HG03095 (cell line): Measurements from ENCODE around the gene NCOA7.
"Not testable (repeated sequence)": the region's sequence is repeated elsewhere in the genome, so short reads cannot be mapped to it uniquely, and the experiment has no call there.

Experiments used
- ATAC-seq: cut with Tn5 transposase; IDR thresholded peaks from one replicate; pipeline ENCODE4 v1.9.1; 2021; ENCODE audit warnings: moderate library complexity; ENCODE audit not compliant: unreplicated experiment

NCOA7 gene

DNA sequence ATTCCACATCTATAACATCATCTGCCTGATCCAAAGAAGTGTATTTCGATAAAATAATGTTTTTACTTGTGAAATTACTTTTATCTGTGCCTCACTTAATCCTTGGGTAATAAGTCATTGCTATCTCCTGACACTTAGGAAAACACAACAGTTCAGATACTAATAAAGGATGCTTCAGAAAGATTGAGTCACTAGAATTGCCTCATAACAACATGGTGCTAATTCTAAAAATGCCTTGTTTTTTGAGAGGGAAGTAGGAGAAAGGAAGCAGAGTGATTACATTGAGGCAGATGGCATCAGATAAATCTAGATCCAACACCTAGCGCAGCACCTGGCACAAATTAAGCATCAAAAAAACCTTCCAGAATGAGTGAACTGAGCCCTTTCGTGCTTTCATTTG lies 69.0 kb downstream of the NCOA7 start:
- ATAC-seq, result no peak

DNA sequence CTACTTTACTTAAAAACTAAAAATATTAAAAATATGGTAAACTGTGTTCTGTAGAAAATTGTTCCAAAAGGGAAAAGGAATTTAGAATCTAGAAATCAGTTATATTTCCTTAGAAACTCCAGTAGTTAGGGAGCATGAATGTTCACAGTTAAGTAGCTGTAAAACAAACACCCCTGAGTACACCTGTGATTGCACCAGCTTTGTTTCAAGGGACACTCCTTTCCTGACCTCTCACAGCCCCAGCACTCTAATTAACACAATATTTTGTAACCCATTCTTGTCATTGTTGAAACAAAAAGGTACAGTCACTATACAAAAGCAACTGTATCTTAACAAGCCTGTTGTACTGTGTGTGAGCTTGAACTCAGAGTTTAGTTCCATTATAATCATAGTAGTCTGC lies 72.3 kb downstream of the NCOA7 start:
- ATAC-seq, result no peak

DNA sequence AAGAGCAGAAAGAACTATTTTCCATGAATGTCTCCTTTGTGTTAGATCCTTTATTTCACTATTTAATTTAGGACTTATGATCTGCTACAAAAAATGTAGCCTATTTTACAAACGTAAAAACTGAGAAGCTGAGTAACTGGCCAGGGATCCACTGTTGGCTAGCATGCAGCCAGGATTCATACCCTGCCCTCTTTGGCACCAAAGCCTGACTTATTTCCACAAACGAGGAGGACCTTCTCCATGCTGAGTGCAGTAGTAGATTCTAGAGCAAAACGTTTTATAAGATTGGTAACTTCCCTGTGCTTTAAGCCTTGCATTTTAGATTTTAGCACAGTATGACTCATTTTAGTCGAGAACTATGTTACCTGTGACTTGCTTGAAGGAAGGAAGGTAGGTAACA lies 74.3 kb downstream of the NCOA7 start:
- ATAC-seq, result no peak

DNA sequence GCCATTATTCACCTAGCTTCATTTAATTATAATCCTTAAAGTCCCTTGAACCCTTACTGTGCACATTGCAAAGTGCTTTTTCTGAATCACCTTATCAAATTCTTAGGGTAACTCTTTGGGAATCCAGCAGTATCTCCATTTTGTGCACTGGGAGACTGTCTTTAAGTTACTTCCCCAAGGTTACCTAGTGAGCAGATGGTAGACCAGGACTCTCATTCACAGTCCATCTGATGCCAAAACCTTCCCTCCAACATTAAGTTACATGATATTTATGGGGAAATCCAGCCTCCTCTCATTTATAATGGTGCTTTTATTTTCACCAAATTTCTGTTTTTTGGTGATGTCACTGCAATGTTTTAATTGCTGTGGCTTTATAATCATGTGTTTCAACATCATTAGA lies 75.7 kb downstream of the NCOA7 start:
- ATAC-seq, result no peak

DNA sequence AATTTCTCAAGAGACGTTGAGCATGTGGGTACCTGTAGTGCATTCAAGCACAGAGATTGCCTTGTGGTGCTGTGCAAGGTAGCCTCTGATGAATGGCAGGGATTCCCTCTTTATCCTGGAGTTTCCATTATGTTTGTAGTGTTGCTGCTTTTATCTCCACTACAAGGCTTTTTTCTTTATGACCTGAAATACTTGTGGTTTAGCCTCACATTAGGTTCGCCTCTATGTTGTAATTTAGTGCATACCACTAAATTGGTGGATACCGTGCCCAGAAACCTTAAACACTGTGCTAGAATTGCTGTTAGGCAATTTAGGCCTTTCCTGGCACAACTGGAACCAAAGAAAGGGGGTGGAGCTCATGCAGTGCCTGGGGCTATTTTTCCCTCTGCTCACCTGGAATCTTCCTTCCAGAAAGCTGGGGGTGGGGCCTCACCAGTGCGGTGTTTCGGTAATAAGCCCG lies 76.8 kb downstream of the NCOA7 start:
- no peak for ATAC-seq

DNA sequence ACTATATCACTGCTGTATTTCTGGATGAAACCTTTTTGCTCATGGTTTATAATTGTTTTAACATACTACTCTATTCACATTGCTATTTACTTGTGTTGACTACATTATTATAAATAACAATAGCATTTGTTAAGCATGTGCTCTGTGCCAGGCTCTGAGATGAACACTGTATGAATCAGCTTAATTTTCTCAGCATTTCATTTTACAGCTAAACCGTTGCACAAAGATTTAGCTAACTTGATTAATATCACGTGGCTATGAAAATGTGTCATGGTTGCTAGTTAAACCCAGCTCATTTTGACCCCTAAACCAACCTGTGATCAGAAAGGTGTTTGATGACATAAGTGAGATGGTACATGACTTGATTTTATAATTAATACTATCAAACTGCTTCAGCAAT lies 77.5 kb downstream of the NCOA7 start:
- ATAC-seq, result no peak

DNA sequence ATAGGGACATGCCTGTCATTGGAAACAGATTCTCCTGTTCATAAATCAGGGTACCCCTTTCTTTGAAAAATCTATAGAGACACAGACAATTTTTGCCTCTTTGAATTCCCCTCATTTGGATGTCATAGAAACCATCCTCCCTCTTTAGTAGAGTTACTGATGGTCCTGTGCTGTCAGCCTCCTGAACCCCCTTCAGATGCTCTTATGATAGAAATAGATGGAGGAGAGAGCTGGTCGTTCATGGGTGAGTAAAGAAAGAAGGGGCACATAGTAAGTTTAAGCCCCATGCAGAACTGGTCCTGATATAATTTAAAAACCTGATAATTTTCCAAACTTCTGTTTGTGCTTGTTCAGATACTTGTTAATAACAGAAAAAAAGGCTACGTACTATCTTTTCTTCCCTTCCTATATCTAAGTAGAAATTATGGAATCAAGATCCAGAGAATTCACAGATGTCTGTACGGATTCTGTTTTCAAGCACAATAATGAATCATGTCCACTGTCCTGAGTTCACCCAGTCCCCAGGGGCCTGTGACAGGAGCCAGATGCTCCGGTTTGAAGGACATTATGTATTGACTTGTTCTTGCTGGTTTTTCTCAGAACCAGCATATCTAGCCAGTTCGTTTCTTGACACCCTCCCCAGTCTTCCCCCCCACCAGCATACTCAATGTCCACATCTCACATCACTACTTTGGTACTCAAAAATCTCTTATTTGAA lies 78.1 kb downstream of the NCOA7 start:
- ATAC-seq, result no peak

DNA sequence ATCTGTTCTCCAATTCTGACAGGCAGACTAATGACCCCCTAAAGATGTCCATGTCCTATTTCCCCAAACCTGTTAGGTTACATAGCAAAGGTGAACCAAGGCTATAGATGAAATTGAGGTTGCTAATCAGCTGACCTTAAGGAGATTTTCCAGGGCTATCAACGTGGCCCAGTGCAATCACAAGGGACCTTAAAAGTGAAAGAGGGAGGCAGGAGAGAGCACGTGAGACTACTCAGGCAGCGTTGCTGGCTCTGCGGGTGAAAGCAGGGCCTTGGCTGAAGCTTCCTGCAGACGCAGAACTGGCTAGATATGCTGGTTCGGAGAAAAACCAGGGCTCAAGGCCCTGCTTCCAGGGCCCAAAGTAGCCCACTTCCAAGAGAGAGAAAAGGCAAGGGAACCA lies 78.7 kb downstream of the NCOA7 start:
- ATAC-seq, result no peak

DNA sequence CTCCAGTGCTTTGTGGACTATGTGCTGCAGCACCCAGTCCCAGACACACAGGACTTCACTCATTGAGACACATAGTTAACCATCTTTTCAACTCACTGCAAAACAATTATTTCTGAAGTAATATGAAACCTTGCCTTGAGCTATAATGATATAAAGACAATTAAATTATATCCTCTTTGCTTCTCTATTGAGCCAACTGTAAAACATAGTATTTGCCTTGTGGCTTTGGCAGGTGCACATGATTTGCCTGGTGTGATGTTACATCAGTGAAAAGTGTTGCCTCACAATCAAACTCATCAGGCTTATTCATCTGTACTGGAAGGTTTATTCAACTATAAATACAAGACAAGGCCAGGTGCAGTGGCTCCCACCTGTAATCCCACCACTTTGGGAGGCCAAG lies 80.6 kb downstream of the NCOA7 start:
- ATAC-seq, result no peak

DNA sequence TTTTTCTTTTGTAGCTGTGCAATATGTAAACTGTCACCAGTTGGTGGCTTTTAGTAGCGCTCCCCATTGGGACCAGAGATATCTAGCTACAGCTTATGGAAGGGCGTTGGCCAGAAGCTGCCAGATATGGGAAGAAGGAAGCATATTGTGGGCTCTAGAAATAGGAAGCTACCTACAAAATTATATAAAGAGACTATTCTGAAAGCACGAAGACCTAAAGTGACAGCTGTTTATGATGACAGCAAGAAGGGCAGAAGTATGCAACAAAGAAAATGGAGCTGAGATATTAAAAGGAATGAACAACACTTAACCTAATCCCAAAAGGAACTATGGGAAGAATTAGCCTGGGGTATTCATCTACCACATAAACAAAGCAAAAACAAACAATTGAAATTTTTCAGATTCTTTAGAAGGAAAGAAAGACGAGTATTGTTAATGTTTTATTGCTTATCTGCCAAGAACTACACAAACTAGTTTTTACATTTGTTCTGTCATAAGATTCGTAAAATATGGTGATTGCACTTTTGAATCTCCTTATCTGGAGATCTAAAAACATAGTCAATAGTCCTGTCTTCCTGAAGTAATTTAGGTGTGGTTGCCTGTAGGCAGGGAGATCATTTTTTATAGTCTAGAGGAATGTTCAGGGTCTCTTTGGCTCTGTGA lies 81.6 kb downstream of the NCOA7 start:
- no peak for ATAC-seq

DNA sequence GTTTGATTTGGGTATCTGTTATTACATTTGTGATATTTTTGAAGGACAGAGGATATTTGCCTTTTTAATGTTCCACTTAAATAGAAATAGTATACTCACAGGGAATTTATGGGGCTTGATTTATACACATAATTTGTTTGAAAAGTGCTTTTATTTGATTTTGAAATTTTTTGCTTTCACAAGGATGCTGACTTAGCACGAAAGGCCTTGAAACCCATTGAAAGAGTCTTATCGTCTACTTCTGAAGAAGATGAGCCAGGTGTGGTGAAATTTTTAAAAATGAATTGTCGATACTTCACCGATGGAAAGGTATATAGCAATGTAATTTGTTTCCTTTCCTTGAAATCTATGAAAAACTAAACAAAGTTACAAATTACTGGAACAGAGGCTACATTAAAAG lies 91.5 kb downstream of the NCOA7 start:
- ATAC-seq, result no peak

DNA sequence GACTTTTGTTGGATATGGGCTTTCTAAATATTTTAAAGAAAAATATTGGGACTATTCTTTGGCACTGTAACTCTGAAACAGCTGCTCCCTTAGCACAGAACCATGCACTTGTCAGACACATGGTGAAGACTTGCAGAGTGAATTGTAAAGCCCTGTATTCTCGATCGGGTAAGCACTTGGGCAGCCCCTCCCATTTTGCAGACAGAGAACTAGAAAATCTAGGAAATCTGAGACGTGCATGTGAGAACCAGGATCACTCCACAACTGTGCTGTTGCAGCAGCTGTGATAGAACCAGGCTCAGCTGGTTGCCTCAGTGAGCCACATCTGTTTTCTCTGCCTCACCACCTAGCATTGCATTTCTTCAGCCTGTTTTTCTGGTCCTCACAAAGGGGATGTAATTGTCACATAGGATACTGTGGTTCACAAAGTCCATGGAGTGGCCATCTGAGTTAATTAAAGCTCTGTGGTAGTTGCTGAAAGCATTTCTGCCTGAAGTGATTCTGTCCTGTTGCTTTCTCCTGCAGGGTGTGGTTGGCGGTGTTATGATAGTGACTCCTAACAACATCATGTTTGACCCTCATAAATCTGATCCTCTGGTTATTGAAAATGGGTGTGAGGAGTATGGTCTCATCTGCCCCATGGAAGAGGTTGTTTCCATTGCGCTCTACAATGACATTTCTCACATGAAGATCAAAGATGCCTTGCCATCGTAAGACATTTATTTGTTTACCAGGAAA lies 94.0 kb downstream of the NCOA7 start:
- ATAC-seq, result no peak

DNA sequence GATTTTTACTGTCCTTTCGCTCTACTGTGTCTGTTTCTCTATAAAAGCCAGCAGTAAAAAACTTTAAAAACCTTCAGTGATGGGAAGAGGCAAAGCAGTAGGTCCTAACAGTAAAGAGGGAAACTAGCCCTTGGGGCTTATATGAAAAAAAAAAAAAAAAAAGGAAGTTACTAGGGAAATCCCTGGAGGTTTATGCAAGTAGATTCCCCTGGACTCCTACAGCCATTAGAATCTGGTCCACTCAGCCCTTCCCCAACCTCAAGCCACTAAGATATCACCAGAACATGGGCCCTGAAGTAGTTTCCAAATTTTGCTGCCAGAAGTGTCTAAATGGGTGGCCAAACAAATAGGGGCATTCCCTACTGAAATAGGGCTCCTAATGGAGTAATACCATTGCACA lies 95.3 kb downstream of the NCOA7 start:
- ATAC-seq, result no peak

DNA sequence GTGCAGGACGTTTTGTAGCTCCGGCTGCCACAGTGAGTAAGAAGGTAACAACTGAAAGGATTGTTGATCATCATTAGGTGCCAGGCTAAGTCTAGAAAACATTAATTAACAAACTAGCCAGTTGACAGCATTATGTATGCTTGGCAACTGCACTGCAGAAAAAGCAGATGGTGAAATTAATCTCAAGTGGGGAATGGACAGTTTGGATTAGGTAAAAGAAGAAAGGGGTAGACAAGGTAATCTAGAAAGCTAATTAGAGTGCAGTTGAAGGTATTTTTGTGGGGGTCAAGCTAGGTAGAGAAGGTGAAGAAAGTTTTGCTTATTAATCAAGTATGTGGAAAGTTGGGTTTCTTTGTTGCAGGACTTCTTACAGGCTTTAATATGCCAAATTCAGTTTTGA lies 96.2 kb downstream of the NCOA7 start:
- ATAC-seq, result no peak

DNA sequence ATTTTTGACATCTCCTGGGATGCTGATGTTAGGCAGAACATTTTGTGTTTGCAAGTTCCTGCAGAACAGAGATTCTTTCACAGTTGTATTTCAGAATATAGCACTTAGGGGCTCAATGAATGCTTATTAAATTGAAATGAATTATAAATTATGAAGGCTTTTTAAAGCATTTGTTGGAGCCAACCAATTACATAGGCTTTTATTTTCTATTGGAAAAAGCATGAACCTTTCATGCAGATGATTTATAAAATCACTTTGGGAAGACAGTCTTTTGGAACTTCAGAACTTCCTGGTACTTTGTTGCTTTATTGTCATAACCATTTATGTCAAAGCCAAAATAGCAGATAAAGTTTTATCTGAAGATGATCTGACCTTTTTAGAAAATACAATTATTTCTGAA lies 96.6 kb downstream of the NCOA7 start:
- ATAC-seq, result no peak

DNA sequence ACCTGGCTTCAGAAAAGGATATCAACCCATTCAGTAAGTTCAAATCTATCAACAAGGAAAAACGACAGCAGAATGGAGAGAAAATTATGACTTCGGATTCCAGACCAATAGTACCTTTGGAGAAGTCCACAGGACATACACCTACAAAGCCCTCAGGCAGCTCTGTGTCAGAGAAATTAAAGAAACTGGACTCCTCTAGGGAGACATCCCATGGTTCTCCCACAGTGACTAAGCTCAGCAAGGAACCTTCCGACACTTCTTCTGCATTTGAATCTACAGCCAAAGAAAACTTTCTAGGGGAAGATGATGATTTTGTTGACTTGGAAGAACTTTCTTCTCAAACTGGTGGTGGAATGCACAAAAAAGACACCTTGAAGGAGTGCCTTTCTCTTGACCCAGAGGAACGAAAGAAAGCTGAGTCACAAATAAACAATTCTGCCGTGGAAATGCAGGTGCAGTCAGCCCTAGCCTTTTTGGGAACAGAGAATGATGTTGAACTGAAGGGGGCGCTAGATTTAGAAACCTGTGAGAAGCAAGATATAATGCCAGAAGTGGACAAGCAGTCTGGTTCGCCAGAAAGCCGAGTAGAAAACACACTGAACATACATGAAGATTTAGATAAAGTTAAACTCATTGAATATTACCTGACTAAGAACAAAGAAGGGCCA lies 98.4 kb downstream of the NCOA7 start:
- ATAC-seq, result no peak

DNA sequence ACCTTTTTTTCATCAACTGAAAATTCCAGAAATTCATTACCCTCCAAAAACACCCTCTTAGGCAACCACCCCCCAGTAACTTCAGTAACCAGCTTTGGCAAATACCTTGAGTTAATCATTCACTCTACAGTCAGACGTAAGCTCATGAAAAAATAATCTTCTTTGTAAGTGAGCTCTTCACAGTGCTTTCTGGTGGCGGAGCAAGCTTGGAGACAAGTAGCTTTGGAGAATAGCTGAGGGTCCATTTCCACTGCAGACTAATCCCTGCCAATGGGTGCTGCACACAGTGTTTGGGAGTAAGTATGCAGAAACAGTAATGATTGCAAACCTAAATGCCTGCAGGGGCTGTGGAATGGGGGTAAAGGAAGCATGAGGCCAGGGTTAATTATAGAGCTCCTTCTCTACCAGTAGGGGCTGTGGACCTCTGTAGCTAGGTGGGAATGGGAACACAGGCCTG lies 109.0 kb downstream of the NCOA7 start:
- no peak for ATAC-seq

DNA sequence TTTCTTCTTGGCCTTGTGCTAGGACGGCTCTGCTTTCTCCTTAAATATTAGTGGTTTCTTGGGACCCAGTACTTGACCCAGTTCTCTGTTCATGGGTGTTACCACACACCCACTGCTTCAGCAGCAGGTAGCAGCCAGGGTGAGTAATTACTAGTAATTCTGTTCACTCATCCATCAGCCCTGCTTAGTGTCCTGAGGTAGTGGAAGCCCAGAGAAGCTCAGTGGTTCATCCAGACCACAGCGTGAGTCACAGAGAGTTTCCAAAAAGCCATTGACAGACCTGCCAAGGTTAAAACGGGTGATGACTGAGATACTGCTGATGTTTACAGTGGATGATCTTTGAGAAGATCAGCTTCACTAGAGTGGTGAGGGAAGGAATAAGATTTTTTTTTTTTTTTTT lies 114.1 kb downstream of the NCOA7 start:
- peak; percentile 62 for ATAC-seq

DNA sequence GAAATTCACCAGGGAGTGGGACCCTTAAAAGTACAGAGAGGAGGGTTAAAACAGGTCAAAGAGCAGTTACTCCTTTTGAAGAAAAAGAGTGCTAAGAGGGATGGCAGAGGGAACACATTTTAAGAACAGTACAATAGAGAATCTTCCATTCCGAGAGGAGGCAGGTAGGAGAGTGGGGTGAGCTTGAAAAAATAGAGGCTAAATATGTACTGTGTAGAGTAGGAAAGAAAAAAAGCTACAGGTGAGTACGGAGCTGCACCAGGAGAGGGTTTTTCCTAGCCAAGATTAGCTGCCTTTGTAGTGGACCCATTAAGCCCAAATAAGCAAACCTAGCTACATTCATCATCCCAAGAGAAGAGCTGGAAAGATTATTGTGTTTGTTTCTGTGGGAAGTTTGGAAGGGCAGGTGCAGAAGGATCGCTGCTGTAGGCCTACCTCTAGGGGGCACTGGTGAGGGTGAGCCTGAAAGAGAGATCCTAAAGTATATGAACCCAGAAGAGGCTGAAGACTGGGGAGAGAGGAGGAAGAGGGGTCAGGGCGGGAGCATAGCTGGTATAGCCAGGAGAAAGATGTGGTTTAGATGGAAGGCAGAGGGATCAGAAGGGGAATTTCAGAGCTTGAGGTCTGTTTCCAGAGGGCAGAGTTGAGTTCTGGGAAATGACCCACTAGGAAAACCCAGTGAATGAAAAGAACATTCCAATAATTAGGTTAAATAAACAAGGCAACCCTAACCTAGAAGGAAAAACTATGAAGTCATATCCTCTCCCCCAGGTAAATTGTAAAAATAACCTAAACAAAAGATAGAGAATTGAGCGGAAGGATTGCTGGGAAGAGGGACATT lies 115.6 kb downstream of the NCOA7 start:
- ATAC-seq, result no peak

DNA sequence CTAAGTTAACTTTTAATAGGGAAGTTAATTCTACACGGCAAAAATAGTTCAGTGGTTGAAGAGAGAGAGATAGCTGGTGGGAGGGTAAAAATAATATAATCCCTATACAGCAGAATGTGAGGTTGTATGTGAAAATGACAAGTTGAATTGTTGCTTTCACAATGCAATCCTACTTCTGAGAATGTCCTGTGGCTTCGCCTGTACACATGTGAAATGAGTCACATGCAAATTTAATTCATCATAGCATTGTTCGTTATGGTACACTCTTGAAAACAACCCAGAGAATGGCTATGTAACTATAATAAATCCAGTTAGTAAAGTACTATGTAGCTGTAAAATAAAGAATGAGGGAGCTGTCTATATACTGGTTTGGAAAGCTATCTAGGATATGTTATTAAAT lies 119.8 kb downstream of the NCOA7 start:
- ATAC-seq, result peak; percentile 96

DNA sequence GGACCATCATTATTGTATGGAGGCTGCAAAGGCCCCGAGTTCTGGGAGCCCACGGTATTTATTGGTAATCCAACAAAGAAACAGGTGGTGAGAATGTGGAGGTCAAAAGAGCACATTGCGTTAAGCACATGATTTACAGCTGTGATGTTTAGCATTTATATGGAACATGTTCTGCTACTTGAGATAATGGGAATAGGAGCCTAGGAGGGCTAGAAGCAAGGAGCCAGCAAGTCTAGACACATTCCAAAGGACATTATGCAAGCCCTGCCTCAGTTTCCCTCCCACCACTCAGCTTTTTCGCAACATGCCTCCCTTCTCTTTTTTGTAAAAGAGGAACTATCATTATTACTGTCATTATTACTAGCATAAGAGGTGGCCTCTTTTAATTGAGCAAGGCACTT lies 120.3 kb downstream of the NCOA7 start:
- not testable (repeated sequence) for ATAC-seq
